OCI-LY7 (cell line): ENCODE data around the gene TRIM15. TPM values are rescaled to one million over a fixed set of nuclear protein-coding genes. Genes with fewer than 3 reads are reported as not detected.
"Not testable (repeated sequence)": the region's sequence is repeated elsewhere in the genome, so short reads cannot be mapped to it uniquely, and the experiment has no call there.

ENCODE experiments used
- BruUV-seq: library from RNA; stranded (reverse); fragments of 400-500 nt; replicated peaks from 2 replicates; lab custom pipeline; 2021; lab: Mats Ljungman, UMichigan
- CTCF ChIA-PET: fragments of 300-600 bp; sonication (Branson Sonifier 250); formaldehyde crosslinking; loops from one replicate; lab custom pipeline; 2022; ENCODE audit warnings: antibody characterized with exemption; ENCODE audit not compliant: unreplicated experiment; lab: Charles Lee
- POLR2A ChIA-PET: fragments of 300-600 bp; sonication (Branson Sonifier 250); formaldehyde crosslinking; loops from one replicate; lab custom pipeline; 2022; ENCODE audit warnings: antibody characterized with exemption; lab: Charles Lee
- DNase-seq: peaks from one replicate; pipeline ENCODE4 v3.0.0-alpha.2; 2015; ENCODE audit warnings: low spot score
- H2AFZ ChIP-seq: fragments of 200-600 bp; sonication (generic), shearing (Covaris generic); 2 replicates; pipeline ENCODE4 v1.6.1; 2014; ENCODE audit warnings: mild to moderate bottlenecking, antibody characterized with exemption, low read length, moderate library complexity
- H3K27ac ChIP-seq: fragments of 200-600 bp; sonication (generic); 2 replicates; pipeline ENCODE4 v1.5.1; 2014; ENCODE audit warnings: mixed run types, low read depth, mild to moderate bottlenecking, moderate library complexity, low read length, inconsistent platforms; ENCODE audit not compliant: poor library complexity, severe bottlenecking
- H3K36me3 ChIP-seq: fragments of 200-600 bp; sonication (generic); 2 replicates; pipeline ENCODE4 v1.6.1; 2014; ENCODE audit warnings: mild to moderate bottlenecking, antibody characterized with exemption, low read length, moderate library complexity, mixed read lengths; ENCODE audit not compliant: insufficient read depth
- H3K4me1 ChIP-seq: fragments of 200-600 bp; sonication (generic); 2 replicates; pipeline ENCODE4 v1.5.1; 2014; ENCODE audit warnings: mild to moderate bottlenecking, low read length; ENCODE audit not compliant: insufficient read depth, poor library complexity, severe bottlenecking
- H3K4me2 ChIP-seq: fragments of 200-600 bp; sonication (generic); 2 replicates; pipeline ENCODE4 v1.6.1; 2014; ENCODE audit warnings: mild to moderate bottlenecking, low read length
- H3K4me3 ChIP-seq: fragments of 200-600 bp; sonication (generic); 2 replicates; pipeline ENCODE4 v1.5.1; 2014; ENCODE audit warnings: mild to moderate bottlenecking, low read depth, low read length; ENCODE audit not compliant: poor library complexity, severe bottlenecking
- H3K79me2 ChIP-seq: fragments of 200-600 bp; sonication (generic); 2 replicates; pipeline ENCODE4 v1.6.1; 2016; ENCODE audit warnings: low read depth, mild to moderate bottlenecking, low read length, moderate library complexity, mixed read lengths; ENCODE audit not compliant: insufficient read depth
- H3K9me2 ChIP-seq: fragments of 200-600 bp; sonication (generic); 2 replicates; pipeline ENCODE4 v1.6.1; 2016; ENCODE audit warnings: mild to moderate bottlenecking, low read length, mixed read lengths; ENCODE audit not compliant: insufficient read depth
- H3K9me3 ChIP-seq: fragments of 200-600 bp; sonication (generic); 2 replicates; pipeline ENCODE4 v1.6.1; 2014; ENCODE audit warnings: mild to moderate bottlenecking, mixed run types, low read length, mixed read lengths
- H4K20me1 ChIP-seq: fragments of 200-600 bp; sonication (generic); 2 replicates; pipeline ENCODE4 v1.6.1; 2014; ENCODE audit warnings: mild to moderate bottlenecking, antibody characterized with exemption, low read length, moderate library complexity, mixed read lengths; ENCODE audit not compliant: insufficient read depth
- CTCF ChIP-seq: fragments of 200-600 bp; sonication (generic); conservative IDR thresholded peaks from 2 replicates; pipeline ENCODE4 v1.5.1; 2014; ENCODE audit warnings: mild to moderate bottlenecking, antibody characterized with exemption, low read length, moderate library complexity, mixed read lengths
- EZH2phosphoT487 ChIP-seq: fragments of 200-600 bp; sonication (generic); IDR thresholded peaks from 2 replicates; pipeline ENCODE4 v1.6.1; 2018; ENCODE audit warnings: low read depth, borderline replicate concordance, mild to moderate bottlenecking, mixed run types, antibody characterized with exemption, low read length, moderate library complexity, mixed read lengths
- intact Hi-C: fragments of 100-400 bp; cut with micrococcal nuclease; formaldehyde crosslinking; loops from one replicate; pipeline ENCODE4 v1.10.0; 2022; ENCODE audit not compliant: unreplicated experiment
- total RNA-seq, 2 experiments: library from RNA; depleted of rRNA in 1 of 2; stranded (reverse); fragments of >200 nt in 1 of 2; shearing (Covaris generic) in 1 of 2; gene quantifications; 2 replicates each; pipeline ENCODE4 v1.2.3, GENCODE V29; 2014 to 2022

Gene TRIM15
- total RNA-seq, 2 experiments from 2014 or later, result not detected

- CTCF ChIA-PET, result interaction anchor here (0.7 kb wide), 1 partner anchor 78 kb away, joined by 3 read pairs; no protein-coding TSS in a partner anchor
- no peak overlapping the region for H3K4me3 ChIP-seq
- POLR2A ChIA-PET, result interaction anchor here (0.6 kb wide), 1 partner anchor 50 kb away, joined by 5 read pairs; no protein-coding TSS in a partner anchor
- H3K9me2 ChIP-seq, result no peaks in the 10 kb centered on the region
- DNase-seq, result no peak
- no peak overlapping the region for H2AFZ ChIP-seq
- intact Hi-C loops, result no loop called here
- H3K4me2 ChIP-seq, result no peak overlapping the region
- peaks cover 4% of the 10 kb centered on the region for H3K4me1 ChIP-seq
- H3K79me2 ChIP-seq, result no peaks in the 10 kb centered on the region
- no TSS peak for BruUV-seq
- H3K36me3 ChIP-seq, result no peaks in the 10 kb centered on the region
- H3K9me3 ChIP-seq, result no peaks in the 10 kb centered on the region
- H3K27ac ChIP-seq, result no peak overlapping the region
- no peaks in the 10 kb centered on the region for H4K20me1 ChIP-seq
- TF ChIP-seq EZH2phosphoT487 (no peak), CTCF (no peak)
Measured at GRCh38 chr6:30135147-30135546, 28.2 kb upstream of the TRIM15 start.

DNA sequence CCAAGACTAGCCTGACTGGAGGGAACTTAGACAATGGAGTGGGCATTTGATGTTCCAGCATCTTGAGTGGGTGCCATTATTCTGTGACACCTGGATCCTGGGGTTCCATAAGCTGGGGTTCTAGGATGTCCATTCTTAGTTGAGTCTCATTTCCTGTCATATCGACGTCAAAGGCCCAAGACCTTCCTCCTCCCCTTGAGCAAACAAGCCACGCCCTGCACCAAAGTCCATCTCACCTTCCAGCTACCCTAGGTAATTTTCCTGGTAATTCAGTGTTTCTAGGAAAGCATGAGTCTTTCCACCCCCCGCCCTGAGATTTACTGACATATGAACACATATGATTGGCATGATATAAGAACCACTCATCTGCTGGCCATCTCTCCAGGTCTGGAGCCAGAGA, 27.6 kb upstream of the TRIM15 start, which contains the start of gene TRIM40:
TSS of gene TRIM40 (plus strand) at position 384 of the 400 bp plus-strand sequence. CDS start 897 bp downstream, outside the sequence.
- Histone ChIP-seq H3K79me2 (no peaks in the 10 kb centered on the region), H3K27ac (no peak within 1 kb of the TSS), H3K36me3 (no peaks in the 10 kb centered on the region), H4K20me1 (no peaks in the 10 kb centered on the region), H3K9me3 (no peaks in the 10 kb centered on the region), H2AFZ (no peak within 1 kb of the TSS), H3K4me2 (no peak within 1 kb of the TSS), H3K4me3 (no peak within 1 kb of the TSS), H3K9me2 (no peaks in the 10 kb centered on the region), H3K4me1 (peaks cover 2% of the 10 kb centered on the region)
- no peak for TF ChIP-seq CTCF
- no peak for TF ChIP-seq EZH2phosphoT487
- no peak for DNase-seq
- ChIA-PET POLR2A (no interaction called here), CTCF (interaction anchor here (0.7 kb wide), 1 partner anchor 78 kb away, joined by 3 read pairs; no protein-coding TSS in a partner anchor)
- intact Hi-C loops, result no loop called here
- no TSS peak for BruUV-seq

DNA sequence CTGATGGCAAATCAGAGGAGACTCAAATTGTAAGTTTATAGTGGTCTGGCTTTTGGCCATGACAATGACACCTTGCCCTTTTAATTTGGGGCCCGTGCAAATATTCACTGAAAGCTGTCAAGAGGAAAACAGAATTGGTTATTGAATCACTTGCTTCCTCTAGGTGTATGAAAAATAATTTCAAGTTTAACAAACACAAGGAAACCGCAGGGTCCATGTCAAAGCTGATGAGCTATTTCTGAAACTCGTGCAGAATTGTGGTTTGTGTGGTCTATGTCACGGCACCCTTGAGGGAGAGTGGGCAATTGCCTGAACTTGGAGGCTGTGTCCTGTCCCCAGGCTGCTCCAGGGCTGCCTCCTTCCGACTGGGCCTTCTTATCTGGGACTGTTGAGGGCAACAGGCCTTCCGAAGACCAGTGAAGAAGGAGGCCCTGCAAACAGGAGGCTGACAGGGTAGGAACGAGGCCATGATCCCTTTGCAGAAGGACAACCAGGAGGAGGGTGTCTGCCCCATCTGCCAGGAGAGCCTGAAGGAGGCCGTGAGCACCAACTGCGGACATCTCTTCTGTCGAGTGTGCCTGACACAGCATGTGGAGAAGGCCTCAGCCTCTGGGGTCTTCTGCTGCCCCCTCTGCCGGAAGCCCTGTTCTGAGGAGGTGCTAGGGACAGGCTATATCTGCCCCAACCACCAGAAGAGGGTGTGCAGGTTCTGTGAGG, 26.6 kb upstream of the TRIM15 start:
- Histone ChIP-seq H4K20me1 (no peaks in the 10 kb centered on the region), H3K27ac (no peak overlapping the region), H3K4me2 (no peak overlapping the region), H3K4me3 (no peak overlapping the region), H3K9me3 (no peaks in the 10 kb centered on the region), H3K36me3 (no peaks in the 10 kb centered on the region), H3K9me2 (no peaks in the 10 kb centered on the region), H3K4me1 (no peaks in the 10 kb centered on the region), H3K79me2 (no peaks in the 10 kb centered on the region), H2AFZ (no peak overlapping the region)
- DNase-seq, result no peak
- ChIA-PET CTCF (no interaction called here), POLR2A (no interaction called here)
- intact Hi-C loops, result no loop called here
- BruUV-seq, result no TSS peak
- TF ChIP-seq CTCF (no peak), EZH2phosphoT487 (no peak)

DNA sequence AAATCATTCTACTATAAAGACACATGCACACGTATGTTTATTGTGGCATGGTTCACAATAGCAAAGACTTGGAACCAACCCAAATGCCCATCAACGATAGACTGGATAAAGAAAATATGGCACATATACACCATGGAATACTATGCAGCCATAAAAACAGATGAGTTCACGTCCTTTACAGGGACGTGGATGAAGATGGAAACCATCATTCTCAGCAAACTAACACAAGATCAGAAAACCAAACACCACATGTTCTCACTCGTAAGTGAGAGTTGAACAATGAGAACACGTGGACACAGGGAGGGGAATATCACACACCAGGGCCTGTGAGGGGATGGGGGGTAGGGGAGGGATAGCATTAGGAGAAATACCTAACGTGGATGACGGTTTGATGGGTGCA, 23.1 kb upstream of the TRIM15 start:
- H3K9me3 ChIP-seq, DNase-seq, intact Hi-C loops, H3K4me2 ChIP-seq, H3K27ac ChIP-seq, H3K36me3 ChIP-seq, H2AFZ ChIP-seq, CTCF ChIA-PET, BruUV-seq, H3K4me1 ChIP-seq, H4K20me1 ChIP-seq, POLR2A ChIA-PET, H3K4me3 ChIP-seq, H3K79me2 ChIP-seq, H3K9me2 ChIP-seq: not testable (repeated sequence)
